Colon (tissue), 2 donors: ENCODE data around the gene IGDCC3.

Experiments used
- FAIRE-seq: peaks from 2 replicates; lab custom pipeline; 2012; peaks lifted over from hg19 to GRCh38; lab: Jason Lieb, UNC
- donor health status: control.
- donor health status: control.

IGDCC3 gene

GRCh38 chr15:65339920-65340319, 37.9 kb downstream of the IGDCC3 start:
- no peak for FAIRE-seq

GRCh38 chr15:65339416-65339815, 38.4 kb downstream of the IGDCC3 start:
- FAIRE-seq = no peak

- no peak for FAIRE-seq
Observed at GRCh38 chr15:65338823-65339222, 39.0 kb downstream of the IGDCC3 start.

- FAIRE-seq = no peak
Observed at GRCh38 chr15:65338366-65338765, 39.4 kb downstream of the IGDCC3 start.

- no peak for FAIRE-seq
Observed at GRCh38 chr15:65337436-65338070, 40.2 kb downstream of the IGDCC3 start.

- no peak for FAIRE-seq
Observed at GRCh38 chr15:65336493-65337435, 41.0 kb downstream of the IGDCC3 start.

- FAIRE-seq = no peak
Observed at GRCh38 chr15:65335278-65336055, 42.3 kb downstream of the IGDCC3 start.

- FAIRE-seq = no peak
Observed at GRCh38 chr15:65334586-65335231, 43.1 kb downstream of the IGDCC3 start.

- no peak for FAIRE-seq
Observed at GRCh38 chr15:65333856-65334255, 43.9 kb downstream of the IGDCC3 start.

GRCh38 chr15:65333148-65333820, 44.5 kb downstream of the IGDCC3 start:
- FAIRE-seq = no peak

GRCh38 chr15:65332391-65333147, 45.2 kb downstream of the IGDCC3 start:
- no peak for FAIRE-seq

GRCh38 chr15:65331811-65332210, 46.0 kb downstream of the IGDCC3 start:
- FAIRE-seq = no peak

GRCh38 chr15:65330934-65331645, 46.7 kb downstream of the IGDCC3 start:
- FAIRE-seq = no peak

- FAIRE-seq = no peak
Observed at GRCh38 chr15:65329984-65330735, 47.6 kb downstream of the IGDCC3 start.

GRCh38 chr15:65329288-65329983, 48.4 kb downstream of the IGDCC3 start:
- FAIRE-seq = no peak

GRCh38 chr15:65328506-65329287, 49.1 kb downstream of the IGDCC3 start:
- FAIRE-seq = no peak

- no peak for FAIRE-seq
Observed at GRCh38 chr15:65327651-65328393, 50.0 kb downstream of the IGDCC3 start.
